ENCODE results near the gene UHRF2. TPM values are rescaled to one million over a fixed set of nuclear protein-coding genes. Genes with fewer than 3 reads are reported as not detected.
A peak's percentile ranks its signal among the peaks of the same experiment; 100 is the strongest.

Gene UHRF2
- total RNA-seq, 1 experiment from 2014 or later: 31.3 TPM

DNA sequence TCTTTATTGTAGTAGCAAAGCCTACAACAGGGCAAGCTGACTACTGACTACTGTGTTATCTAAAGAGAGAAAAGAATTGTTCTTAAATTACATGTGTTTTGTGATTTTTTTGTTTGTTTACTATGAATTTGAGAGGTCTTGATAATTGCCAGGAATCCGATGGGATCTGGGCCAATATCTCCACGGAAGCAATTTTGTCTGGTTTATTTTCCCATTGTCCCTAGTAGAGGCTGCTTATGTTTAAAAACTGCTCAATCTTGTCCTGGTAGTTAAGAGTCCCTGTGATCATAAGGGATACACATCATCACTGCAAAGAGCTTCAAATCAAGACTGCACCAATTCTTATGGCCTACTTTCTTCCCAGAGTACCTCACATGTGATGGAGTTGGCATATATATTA is 138.1 kb downstream of the UHRF2 start:
- Histone ChIP-seq H3K27me3 (ENCODE audit: low read length) (no peaks in the 10 kb centered on the region), H4K20me1 (ENCODE audit: low read length) (no peaks in the 10 kb centered on the region), H3K9me2 (replicated peaks; ENCODE audit: low read length) (no peaks in the 10 kb centered on the region), H2AFZ (ENCODE audit: low read length) (no peak overlapping the region), H3K4me2 (ENCODE audit: low read length) (no peak overlapping the region), H3K4me3 (ENCODE audit: low read length) (no peak overlapping the region), H3K27ac (ENCODE audit: low read length) (no peak overlapping the region), H3K9ac (ENCODE audit: low read length) (no peak overlapping the region), H3K36me3 (ENCODE audit: low read depth, low read length) (no peaks in the 10 kb centered on the region), H3K79me2 (ENCODE audit: low read length) (no peaks in the 10 kb centered on the region), H3K9me3 (ENCODE audit: low read length) (no peaks in the 10 kb centered on the region), H3K4me1 (ENCODE audit: insufficient read depth, low read length) (peaks cover 18% of the 10 kb centered on the region), H3F3A (ENCODE audit: low read length, unreplicated experiment) (no peaks in the 10 kb centered on the region)
- CTCF ChIA-PET: no interaction called here
- POLR2A ChIA-PET (ENCODE audit: unreplicated experiment): no interaction called here
- BruUV-seq (replicated peaks): no TSS peak
- intact Hi-C loops (cut with micrococcal nuclease): no loop called here
- DNase-seq (no peak), ATAC-seq (no peak)
- TF ChIP-seq, protein P1, sequence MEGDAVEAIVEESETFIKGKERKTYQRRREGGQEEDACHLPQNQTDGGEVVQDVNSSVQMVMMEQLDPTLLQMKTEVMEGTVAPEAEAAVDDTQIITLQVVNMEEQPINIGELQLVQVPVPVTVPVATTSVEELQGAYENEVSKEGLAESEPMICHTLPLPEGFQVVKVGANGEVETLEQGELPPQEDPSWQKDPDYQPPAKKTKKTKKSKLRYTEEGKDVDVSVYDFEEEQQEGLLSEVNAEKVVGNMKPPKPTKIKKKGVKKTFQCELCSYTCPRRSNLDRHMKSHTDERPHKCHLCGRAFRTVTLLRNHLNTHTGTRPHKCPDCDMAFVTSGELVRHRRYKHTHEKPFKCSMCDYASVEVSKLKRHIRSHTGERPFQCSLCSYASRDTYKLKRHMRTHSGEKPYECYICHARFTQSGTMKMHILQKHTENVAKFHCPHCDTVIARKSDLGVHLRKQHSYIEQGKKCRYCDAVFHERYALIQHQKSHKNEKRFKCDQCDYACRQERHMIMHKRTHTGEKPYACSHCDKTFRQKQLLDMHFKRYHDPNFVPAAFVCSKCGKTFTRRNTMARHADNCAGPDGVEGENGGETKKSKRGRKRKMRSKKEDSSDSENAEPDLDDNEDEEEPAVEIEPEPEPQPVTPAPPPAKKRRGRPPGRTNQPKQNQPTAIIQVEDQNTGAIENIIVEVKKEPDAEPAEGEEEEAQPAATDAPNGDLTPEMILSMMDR (conservative IDR thresholded peaks at IDR 0.05; ENCODE audit: low read depth, low read length): no peak
- TF ChIP-seq EZH2phosphoT487 (IDR thresholded peaks at IDR 0.05; ENCODE audit: borderline replicate concordance, low read length) (no peak), EZH2 (IDR thresholded peaks at IDR 0.05; ENCODE audit: low read length, unreplicated experiment) (no peak)

DNA sequence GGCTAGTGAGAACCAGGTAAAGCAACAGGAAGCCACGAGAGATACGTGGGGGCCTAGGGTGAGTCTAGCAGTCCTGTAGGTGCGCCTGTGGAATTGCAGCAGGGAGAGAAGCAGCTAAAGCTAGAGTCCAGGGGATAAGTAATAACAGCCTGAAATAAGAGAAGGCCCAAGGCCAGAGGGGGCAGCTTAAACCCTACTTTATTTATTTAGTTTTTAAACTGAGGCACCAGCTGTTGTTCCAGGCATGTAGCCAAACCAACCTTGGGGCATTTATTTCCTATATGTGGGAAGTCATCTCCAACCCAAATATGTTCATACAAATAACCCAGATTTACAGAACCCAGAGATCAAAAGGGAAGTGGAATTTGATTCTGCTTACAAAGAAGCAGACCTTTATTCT is 139.0 kb downstream of the UHRF2 start:
- Histone ChIP-seq H3K9ac (ENCODE audit: low read length) (no peak overlapping the region), H3K79me2 (ENCODE audit: low read length) (no peaks in the 10 kb centered on the region), H2AFZ (ENCODE audit: low read length) (no peak overlapping the region), H3K27me3 (ENCODE audit: low read length) (no peaks in the 10 kb centered on the region), H3K4me3 (ENCODE audit: low read length) (no peak overlapping the region), H3K9me3 (ENCODE audit: low read length) (no peaks in the 10 kb centered on the region), H3K36me3 (ENCODE audit: low read depth, low read length) (no peaks in the 10 kb centered on the region), H3K4me1 (ENCODE audit: insufficient read depth, low read length) (peaks cover 18% of the 10 kb centered on the region), H3K9me2 (replicated peaks; ENCODE audit: low read length) (no peaks in the 10 kb centered on the region), H3K27ac (ENCODE audit: low read length) (peak overlapping the region; percentile 12; the same call in 1 of the 2 replicates), H3K4me2 (ENCODE audit: low read length) (peak overlapping the region; percentile 14; the same call in 1 of the 2 replicates), H3F3A (ENCODE audit: low read length, unreplicated experiment) (no peaks in the 10 kb centered on the region), H4K20me1 (ENCODE audit: low read length) (no peaks in the 10 kb centered on the region)
- BruUV-seq (replicated peaks): no TSS peak
- TF ChIP-seq, protein P1 (conservative IDR thresholded peaks at IDR 0.05; ENCODE audit: low read depth, low read length): no peak
- TF ChIP-seq EZH2phosphoT487 (IDR thresholded peaks at IDR 0.05; ENCODE audit: borderline replicate concordance, low read length): no peak
- TF ChIP-seq EZH2 (IDR thresholded peaks at IDR 0.05; ENCODE audit: low read length, unreplicated experiment): no peak
- DNase-seq (peak; percentile 47), ATAC-seq (peak; percentile 74)
- CTCF ChIA-PET: no interaction called here
- POLR2A ChIA-PET (ENCODE audit: unreplicated experiment): no interaction called here
- intact Hi-C loops (cut with micrococcal nuclease): no loop called here

DNA sequence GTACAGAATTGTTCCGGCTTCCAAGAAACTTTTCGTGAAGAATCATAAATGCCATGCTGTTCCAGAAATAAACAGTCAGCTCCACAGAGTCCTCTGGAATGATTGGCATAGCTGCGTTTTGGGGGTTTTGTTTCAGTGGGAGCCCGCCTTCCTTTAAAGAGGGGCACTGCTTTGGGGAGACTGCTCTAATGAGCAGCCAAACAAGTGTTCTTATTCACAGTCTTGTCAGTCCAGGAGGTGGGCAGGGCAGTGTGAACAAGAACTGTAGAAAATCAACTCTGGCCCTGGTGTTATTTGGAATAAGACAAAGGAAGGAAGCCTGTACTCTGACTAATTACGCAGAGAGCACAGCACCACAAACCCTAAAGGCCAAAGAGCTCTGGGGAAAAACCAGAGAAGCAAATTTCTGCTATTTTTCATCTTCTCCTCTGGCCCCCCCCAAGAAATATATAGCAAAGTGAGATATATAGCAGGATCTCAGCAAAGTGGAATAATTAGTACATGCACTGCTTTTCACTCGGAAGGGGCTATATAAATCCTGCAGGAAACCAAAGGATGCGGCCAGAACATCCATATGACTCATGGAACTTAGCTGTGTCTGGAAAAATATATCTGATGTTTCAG is 139.6 kb downstream of the UHRF2 start:
- H3F3A ChIP-seq (ENCODE audit: low read length, unreplicated experiment): no peaks in the 10 kb centered on the region
- no peaks in the 10 kb centered on the region for H3K36me3 ChIP-seq (ENCODE audit: low read depth, low read length)
- ChIA-PET CTCF (no interaction called here), POLR2A (ENCODE audit: unreplicated experiment) (no interaction called here)
- no peaks in the 10 kb centered on the region for H3K27me3 ChIP-seq (ENCODE audit: low read length)
- H3K9me3 ChIP-seq (ENCODE audit: low read length): no peaks in the 10 kb centered on the region
- no peaks in the 10 kb centered on the region for H3K9me2 ChIP-seq (replicated peaks; ENCODE audit: low read length)
- H3K4me1 ChIP-seq (ENCODE audit: insufficient read depth, low read length): peaks cover 18% of the 10 kb centered on the region
- no peak overlapping the region for H3K9ac ChIP-seq (ENCODE audit: low read length)
- no peak overlapping the region for H3K4me3 ChIP-seq (ENCODE audit: low read length)
- H3K79me2 ChIP-seq (ENCODE audit: low read length): no peaks in the 10 kb centered on the region
- ATAC-seq: peak; percentile 62
- no peak overlapping the region for H2AFZ ChIP-seq (ENCODE audit: low read length)
- no TSS peak for BruUV-seq (replicated peaks)
- no peaks in the 10 kb centered on the region for H4K20me1 ChIP-seq (ENCODE audit: low read length)
- H3K27ac ChIP-seq (ENCODE audit: low read length): peak overlapping the region; percentile 12; the same call in 1 of the 2 replicates
- intact Hi-C loops (cut with micrococcal nuclease): no loop called here
- peak overlapping the region; percentile 14; the same call in 1 of the 2 replicates for H3K4me2 ChIP-seq (ENCODE audit: low read length)
- no peak for DNase-seq
- TF ChIP-seq, protein P1 (conservative IDR thresholded peaks at IDR 0.05; ENCODE audit: low read depth, low read length): no peak
- TF ChIP-seq EZH2 (IDR thresholded peaks at IDR 0.05; ENCODE audit: low read length, unreplicated experiment) (no peak), EZH2phosphoT487 (IDR thresholded peaks at IDR 0.05; ENCODE audit: borderline replicate concordance, low read length) (no peak)
